HG02885 (cell line): ENCODE data around the gene HSD17B14.
"Not testable (repeated sequence)": the region's sequence is repeated elsewhere in the genome, so short reads cannot be mapped to it uniquely, and the experiment has no call there.

Experiments used
- ATAC-seq: cut with Tn5 transposase; IDR thresholded peaks from one replicate; pipeline ENCODE4 v1.9.1; 2021; ENCODE audit warnings: mild to moderate bottlenecking; ENCODE audit not compliant: unreplicated experiment, poor library complexity

The HSD17B14 gene

DNA sequence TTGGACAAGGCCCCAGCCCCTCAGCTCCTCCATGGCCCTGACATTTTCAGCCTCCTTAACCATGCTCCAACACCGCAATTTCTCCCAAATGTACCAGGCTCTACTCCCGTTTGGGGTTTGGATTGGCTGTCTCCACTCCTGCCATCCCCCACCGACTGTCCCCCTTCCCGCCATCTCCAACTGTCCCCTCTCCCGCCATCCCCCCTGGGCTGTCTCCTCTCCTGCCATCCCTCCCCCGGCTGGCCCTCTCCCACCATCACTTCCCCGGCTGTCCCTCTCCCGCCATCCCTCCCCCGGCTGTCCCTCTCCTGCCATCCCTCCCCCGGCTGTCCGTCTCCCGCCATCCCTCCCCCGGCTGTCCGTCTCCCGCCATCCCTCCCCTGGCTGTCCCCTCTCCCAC, 30.8 kb downstream of the HSD17B14 start:
- no peak for ATAC-seq

DNA sequence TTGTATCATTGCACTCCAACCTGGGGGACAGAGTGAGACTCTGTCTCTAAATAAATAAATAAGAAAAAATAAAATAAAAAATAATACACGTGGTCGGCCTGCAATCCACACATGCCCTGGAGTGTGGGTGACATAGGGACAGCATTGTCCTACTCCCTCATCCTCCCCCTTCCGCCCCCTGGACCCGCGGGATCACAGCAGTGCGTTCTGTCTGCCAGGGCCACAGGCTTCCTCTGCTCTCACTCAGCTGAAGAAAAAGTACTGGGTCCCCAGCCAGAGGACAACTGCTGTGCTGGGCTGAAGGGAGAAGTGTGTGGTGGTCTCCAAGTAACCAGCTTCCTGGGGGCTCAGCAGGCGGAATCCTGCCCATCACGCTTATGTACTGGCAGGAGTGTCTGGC, 31.8 kb downstream of the HSD17B14 start:
- ATAC-seq, result no peak

DNA sequence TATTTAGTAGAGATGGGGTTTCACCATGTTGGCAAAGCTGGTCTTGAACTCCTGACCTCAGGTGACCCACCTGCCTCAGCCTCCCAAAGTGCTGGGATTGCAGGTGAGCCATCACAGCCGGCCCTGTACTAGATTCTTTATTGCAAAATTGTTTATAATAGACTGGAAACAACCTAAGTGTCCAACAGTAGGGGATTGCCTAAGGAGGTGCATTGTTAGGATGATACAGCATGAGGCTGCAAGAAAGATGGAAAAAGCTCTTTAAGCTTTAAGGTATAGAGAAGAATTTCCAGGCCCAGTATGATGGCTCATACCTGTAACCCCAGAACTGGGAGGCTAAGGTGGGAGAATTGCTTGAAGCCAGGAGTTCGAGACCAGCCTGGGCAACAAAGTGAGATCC, 33.7 kb downstream of the HSD17B14 start:
- ATAC-seq, result no peak

DNA sequence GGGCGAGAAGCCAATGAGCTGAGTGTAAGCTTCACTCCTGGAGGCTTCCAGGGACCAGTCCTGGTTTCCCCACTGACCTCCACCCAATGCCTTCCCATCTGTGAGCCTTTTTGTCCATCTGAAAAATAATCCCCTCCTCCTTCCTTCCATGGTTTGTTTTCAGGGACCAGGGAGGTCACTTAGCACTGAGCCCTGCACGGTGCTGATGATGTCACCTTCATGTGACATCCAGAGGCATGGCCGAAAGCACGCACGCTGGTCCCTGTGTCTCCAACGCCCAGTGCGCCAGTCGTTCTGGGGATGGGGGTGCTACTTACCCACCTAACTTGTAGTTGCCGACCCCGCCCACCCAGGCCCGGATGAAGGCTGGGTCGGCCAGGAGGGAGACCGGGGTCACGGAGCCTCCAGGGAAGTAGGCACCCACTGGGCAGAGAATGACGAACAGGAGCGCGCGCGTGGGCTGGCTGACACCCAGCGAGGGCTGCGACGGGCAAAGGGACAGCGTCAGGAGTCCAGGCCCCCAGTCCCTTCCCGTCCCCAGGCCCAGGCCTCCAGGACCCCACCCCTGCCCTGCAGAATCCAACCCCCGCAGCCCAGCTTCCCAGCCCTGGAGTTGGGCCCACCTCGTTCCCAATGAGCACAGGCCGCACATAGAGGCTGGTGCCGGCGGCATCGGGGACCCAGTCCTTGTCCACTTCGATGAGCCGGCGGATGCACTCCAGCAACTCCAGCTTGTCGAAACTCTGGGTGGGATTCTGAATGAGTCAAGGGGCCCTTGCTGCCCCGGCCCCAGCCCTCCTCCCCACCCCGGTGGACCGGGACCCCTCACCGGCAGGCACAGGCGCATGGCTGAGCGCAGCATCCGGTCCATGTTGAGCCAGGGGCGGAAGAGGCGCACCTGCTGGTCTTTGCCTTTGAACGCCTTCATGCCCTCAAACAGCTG, 36.7 kb downstream of the HSD17B14 start:
- ATAC-seq, result no peak

DNA sequence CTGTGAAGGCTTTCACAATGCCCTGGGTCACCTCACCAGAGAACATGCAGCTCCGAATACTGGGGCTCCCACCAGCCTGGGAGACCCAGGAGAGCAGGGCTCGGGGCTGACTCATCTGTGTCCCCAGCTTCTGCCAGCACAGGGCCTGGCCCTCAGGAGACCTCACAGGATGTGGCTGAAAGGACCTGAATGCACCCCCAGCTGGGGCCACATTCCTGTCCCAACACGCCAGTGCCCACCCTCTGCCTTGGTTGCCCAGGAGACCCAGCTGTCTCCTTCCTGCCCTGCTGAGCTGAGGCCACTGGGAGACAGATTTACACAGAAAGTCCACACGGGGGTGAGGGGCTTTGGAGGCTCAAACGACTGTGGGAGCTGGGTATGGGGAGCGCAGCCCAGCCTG, 37.4 kb downstream of the HSD17B14 start:
- ATAC-seq, result no peak

DNA sequence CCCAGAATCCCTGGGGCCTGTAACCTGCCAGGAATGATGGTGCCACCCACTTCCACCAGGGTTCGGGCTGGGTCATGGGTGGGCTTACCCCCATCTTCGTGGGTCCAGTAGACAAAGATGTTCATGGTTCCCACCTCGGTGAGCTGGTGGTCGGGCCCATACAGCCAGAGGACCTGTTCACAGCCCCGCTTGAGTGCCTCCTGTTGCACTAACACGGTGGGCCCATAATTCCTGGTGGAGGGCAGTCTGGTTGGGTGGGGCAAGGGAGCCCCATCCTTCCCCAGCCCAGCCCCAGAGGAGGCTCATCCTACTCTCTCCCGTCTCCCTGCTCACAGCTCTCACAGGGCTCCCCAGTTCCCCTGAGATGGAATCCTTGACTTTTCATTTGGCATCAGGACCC, 39.2 kb downstream of the HSD17B14 start:
- ATAC-seq, result no peak

DNA sequence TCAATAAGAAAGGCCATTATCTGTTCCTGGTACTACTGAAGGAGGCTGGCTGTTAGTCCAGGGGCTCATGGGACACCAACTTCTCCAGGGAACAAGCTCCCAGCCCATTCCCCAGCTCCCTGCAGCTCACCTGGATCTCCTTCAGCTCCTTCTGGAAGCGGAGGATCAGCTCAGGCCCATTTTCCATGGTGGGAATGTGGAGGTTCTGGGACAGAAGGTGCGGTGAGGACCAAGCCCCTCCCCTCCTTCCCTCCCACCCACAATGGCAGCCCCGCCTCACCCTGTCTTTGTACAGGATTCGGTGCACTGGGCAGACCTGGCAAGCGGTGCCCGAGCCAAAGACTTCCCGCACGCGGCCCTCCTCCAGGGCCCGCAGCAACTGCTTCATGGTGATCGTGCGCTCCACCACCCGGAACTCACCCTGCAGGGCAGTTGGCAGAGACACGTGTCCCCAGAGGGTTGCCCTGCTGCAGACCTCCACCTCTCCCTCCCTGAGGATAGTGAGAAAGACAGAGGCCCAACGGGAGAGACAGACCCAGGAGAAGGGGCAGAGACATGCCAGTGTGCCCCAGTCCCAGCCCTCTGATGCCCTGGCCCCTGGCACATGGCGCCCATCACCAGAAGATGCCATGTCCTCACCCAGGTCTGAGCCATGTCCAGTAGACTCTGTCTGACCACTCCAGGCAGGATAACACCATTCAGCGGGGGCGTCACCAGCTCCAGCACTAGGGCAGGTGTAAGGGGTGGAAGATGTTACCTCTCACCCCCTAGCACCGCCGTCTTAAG, 39.8 kb downstream of the HSD17B14 start:
- no peak for ATAC-seq

DNA sequence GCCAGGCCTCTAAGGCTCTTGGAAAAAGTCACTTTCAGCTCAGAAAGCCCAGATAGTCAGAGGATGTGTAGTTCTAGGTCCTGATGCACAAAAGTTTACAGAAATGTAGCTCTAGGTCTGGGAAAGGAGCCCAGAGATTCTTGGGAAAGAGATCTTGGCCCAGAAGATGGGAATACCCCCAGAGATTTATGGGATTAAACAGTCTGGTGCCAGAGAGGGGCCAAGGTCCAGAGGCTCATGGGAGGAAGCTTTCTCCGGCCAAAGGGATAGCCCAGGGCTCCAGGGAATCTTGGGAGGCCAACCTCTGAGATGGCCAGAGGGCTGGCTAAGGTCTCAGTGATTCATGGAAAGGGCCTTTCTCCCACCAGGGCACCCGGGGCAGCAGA, 40.6 kb downstream of the HSD17B14 start:
- no peak for ATAC-seq

DNA sequence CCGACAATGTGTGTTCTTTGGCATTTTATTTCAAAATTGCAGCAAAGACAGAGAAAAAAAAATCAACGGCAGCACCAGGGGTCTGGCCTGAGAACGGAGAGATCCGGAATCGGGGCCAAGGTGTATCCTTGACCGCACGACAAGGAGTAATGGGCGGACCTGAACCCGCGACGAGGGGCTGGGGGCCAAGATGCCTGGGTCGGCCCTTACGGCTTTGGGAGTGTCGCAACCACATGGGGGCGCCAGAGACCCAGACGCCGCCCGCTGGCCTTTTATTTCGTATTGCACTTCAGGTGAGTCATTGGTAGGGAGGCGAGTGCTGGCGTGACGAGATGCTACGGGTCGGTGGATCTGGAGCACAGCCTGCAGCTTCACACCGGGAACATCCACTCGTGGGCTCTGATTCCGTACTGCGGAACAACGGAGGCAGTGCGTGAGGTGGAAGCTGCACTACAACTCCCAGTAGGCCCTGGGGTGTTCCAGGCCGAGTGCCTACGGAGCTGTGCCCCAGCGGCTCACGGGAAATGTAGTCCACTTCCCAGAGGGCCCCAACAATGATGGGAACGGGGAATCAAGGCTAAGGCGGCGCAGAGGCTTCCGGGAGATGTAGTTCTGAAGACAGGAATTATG, 41.1 kb downstream of the HSD17B14 start:
- peak; percentile 85 for ATAC-seq

DNA sequence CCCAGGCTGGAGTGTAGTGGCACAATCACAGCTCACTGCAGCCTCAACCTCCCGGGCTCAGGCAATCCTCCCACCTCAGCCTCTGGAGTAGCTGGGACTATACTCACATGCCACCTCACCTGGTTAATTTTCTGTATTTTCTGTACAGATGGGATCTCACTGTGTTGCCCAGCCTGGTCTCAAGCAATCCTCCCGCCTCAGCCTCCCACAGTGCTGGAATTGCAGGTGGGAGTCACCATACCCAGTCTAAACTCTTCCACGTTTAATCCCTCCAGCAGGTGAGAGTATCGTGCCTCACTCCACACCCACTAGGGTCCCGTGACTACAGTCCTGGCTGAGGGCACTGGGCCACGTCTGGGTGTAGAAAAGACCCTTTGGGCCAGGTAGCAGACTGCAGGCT, 42.0 kb downstream of the HSD17B14 start:
- no peak for ATAC-seq

DNA sequence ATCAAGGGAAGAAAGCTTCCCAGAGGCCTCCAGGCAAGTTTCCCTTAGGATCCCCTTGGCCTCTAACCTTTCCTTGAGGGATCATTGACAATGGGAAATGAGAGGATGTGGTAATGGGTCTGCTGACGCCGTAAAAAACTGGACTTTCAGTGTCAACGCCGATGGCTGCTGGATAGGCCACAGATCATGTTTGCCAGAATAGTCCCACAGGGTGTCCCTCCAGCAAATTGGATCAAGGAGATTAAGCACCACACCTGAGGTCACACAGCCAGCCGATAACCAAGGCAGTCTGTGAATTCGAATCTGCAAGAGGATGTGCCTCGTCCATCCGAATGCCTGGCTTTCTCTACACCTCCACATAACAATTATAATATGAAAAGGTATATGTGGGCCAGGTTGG, 43.0 kb downstream of the HSD17B14 start:
- ATAC-seq, result no peak

DNA sequence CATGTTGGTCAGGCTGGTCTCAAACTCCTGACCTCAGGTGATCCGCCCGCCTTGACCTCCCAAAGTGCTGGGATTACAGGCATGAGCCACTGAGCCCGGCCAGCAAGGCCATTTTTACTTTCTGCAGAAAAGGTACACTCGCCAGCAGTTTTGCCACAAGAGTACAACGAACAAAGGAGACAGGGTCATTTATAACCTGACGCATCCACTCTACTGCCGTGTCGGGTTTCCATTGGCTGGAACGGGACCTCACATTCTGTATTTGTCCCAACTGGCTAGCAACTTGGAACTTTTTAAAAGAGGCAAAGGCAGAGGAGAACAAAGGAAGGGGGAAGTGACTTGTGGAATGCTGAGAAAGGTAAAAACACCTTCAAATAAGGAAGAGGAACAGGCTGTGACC, 49.0 kb downstream of the HSD17B14 start:
- not testable (repeated sequence) for ATAC-seq

DNA sequence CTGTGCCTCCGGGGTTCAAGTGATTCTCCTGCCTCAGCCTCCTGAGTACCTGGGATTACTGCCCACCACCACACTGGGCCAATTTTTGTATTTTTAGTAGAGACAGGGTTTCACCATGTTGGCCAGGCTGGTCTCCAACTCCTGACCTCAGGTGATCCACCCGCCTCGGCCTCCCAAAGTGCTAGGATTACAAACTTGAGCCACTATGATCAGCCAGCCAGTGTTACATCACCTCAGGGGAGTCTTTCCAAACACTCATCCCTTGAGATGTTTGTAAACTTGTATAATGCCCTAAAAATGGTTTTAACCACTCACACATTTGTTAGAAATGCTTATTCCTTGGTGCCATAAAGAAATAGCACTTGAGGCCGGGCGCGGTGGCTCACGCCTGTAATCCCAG, 49.9 kb downstream of the HSD17B14 start:
- ATAC-seq, result not testable (repeated sequence)

DNA sequence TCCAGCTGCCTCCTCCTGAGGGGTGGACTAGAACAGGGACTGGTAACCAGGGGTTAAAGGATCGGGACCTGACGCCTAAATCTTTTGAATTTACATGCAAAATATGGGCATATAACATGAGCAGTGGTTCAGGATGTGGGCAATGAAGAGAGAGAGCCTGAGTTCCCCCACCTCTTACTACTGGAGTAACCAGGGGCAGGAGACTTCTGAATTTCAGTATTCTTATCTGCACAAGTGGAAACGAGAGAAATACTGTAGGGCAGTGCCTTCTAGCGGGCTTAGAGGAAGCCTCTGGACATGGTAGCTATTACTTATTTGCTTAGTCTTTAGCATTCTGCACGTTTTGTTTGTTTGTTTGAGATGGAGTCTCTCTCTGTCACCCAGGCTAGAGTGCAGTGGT, 51.8 kb downstream of the HSD17B14 start:
- no peak for ATAC-seq

DNA sequence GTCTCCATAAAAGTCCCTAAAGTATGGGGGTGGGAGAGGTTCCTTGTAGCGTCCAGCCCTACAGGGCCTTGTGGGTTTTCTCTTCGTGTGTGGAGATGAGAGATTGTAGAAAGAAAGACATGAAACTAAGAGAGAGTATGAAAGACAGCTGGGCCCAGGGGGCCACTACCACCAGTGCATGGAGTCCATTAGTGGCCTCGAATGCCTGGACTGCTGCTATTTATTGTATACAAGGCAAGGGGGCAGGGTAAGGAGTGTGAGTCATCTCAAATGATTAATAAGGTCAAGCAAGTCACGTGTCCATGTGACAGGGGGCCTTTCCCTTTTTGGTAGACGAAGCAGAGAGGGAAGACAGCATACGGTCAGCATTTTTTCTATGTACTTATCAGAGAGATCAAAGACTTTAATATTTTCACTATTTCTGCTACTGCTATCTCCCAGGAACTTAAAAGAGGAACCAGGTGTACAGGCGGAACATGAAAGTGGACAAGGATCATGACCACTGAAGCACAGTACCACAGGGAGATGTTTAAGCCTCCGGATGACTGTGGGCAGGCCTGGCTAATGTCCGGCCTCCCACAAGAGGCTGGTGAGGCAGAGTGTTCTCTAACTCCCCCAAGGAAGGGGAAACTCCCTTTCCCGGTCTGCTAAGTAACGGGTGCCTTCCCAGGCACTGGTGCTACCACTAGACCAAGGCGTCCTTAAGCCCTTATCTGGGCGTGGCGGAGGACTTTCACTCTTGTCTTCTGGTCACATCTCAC, 55.5 kb downstream of the HSD17B14 start:
- ATAC-seq, result no peak

DNA sequence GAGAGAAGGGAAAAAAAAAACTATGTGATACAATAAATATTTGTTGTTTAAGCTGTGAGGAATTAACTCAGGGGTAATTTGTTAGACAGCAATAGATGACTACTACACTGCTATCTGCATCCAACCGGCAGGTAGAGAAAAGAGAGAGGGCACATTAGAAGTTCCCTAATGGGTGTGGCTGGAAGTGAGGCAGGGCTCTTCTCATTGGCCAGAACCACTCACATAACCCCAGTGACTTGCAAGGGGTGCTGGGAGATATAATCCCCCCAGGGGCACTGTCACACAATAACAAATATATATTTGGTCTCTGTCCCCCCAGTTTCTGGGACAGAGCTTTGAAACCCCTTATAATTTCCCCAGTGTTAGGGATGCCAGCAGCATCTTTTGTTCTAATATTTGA, 56.7 kb downstream of the HSD17B14 start:
- ATAC-seq, result no peak

DNA sequence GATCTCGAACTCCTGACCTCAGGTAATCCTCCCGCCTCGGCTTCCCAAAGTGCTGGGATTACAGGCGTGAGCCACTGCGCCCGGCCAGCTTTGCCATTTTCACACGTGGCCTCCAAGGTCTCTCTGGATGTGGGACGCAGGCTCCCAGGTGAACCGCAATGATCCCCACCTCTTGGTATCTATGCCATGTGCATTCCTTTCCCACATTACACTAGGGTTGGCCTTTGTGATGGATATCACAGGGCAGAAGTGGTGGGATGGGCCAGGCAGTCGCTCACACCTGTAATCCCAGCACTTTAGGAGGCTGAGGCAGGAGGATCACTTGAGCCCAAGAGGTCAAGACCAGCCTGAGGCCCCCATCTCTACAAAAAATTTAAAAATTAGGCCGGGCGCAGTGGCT, 58.6 kb downstream of the HSD17B14 start:
- no peak for ATAC-seq

DNA sequence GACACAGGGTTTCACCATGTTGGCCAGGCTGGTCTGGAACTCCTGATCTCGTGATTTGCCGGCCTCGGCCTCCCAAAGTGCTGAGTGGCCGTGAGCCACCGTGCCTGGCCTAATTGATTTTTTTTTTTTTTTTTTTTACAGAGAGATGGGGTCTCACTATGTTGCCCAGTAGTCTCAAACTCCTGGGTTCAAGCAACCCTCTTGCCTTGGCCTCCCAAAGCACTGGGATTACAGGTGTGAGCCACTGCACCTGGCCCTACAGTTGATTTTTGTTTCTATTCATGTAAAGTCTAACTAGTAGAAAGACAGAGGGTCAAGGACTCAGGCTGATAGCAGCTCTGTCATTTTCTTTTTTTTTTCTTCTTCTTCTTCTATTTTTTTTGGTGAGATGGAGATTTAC, 59.2 kb downstream of the HSD17B14 start:
- no peak for ATAC-seq

DNA sequence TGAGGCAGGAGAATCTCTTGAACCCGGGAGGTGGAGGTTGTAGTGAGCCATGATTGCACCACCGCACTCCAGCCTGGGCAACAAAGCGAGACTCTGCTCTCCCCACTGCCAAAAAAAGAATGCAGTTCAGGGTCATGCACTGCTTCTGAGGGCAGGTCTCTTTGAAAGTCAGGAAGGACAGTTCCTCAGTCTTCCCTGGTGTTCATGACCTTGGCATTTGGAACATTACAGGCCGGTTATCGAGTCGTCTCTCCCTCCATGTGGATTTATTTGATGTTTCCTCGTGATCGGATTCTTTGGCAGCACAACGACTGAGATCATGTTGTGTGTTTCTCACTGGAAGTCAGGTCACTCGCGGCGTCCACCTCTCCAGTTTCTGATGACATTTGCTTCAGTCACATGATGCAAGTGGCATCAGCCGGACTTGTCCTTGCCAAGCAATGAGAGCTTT, 63.8 kb downstream of the HSD17B14 start:
- ATAC-seq, result no peak

DNA sequence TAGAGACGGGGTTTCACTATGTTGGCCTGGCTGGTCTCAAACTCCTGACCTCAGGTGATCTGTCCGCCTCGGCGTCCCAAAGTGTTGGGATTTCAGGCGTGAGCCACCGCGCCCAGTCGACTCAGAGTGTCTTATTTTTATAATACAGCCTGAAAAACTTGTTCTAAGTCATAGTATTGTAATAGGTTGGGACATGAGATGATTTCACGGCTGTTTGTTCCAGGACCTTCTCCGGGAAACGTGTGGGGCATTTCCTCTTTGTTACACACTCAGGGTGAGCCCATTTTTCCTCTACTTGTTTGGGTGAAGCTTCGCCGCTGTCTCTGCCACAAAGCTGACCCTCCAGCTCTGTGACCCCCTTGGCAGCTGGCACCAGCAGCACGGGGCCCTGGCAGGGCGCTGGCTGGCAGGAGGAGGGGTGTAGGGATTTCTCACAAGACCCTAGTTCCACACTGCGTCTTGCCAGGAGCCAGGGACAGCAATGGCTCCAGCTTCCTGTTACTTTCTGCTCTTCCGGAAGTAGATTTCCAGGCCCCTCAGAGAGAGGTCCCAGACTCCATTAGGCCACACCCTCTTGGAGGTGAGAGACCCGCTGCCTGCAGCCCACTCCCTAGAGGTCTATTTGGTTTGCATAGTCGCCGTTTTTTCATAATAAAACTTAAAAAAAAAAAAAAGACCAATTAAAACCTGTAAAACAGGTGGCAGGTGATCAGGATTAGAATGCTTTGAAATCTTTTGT, 65.4 kb downstream of the HSD17B14 start:
- no peak for ATAC-seq
